BJ (cell line): ENCODE results near the gene ALK. TPM values are rescaled to one million over a fixed set of nuclear protein-coding genes. Genes with fewer than 3 reads are reported as not detected.

Experiments used
- CTCF ChIA-PET: fragments of 350-600 bp; formaldehyde crosslinking; extraction: SDS; loops from one replicate; lab custom pipeline; 2021; ENCODE audit warnings: antibody characterized with exemption, inconsistent platforms; lab: Yijun Ruan, JAX
- POLR2A ChIA-PET: fragments of 300-600 bp; sonication (Branson Sonifier 250); formaldehyde crosslinking; extraction: SDS; loops from one replicate; lab custom pipeline; 2021; ENCODE audit warnings: antibody characterized with exemption; lab: Charles Lee
- DNase-seq: peaks from one replicate; pipeline ENCODE4 v3.0.0-alpha.2; 2011; ENCODE audit warnings: low read depth
- H3K27me3 ChIP-seq: 2 replicates; pipeline ENCODE4 v1.6.0; 2011; ENCODE audit warnings: low read length; ENCODE audit not compliant: control insufficient read depth, insufficient read depth
- H3K36me3 ChIP-seq: 2 replicates; pipeline ENCODE4 v1.5.1; 2011; ENCODE audit warnings: low read length; ENCODE audit not compliant: control insufficient read depth, insufficient read depth
- H3K4me3 ChIP-seq: 2 replicates; pipeline ENCODE4 v1.5.1; 2011; ENCODE audit warnings: low read depth, mild to moderate bottlenecking, control low read depth, low read length
- polyA plus RNA-seq: library from polyadenylated mRNA; depleted of rRNA; stranded (reverse); fragments of >200 nt; gene quantifications from 2 replicates; pipeline ENCODE4 v1.2.3, GENCODE V29; 2011
- TF ChIP-seq, protein P1 (sequence below): IDR thresholded peaks from 2 replicates; pipeline ENCODE4 v1.5.1; 2011; ENCODE audit warnings: low read depth, mild to moderate bottlenecking, control low read depth, inconsistent platforms, low read length, moderate library complexity; ENCODE audit not compliant: insufficient read depth

Gene ALK
- polyA plus RNA-seq, 1 experiment: not detected

DNA sequence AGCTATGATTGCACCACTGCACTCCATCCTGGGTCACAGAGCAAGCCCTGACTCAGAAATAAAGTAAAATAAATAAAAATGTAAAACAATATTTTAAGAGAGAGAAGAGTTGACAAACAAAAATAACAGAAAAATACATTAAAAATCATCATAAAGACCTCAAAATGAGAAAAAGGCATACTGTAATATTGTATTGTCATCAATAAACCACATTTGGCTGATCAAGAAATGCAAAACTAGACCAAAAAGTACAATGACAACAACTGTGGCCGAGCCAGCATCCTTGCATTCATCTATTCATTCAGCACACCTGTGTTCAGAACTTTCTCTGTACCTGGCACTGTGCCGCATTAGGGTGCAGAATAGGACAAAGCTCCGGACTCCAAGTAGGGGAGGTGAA is 121.8 kb downstream of the ALK start:
- DNase-seq: no peak
- no peaks in the 10 kb centered on the region for H3K36me3 ChIP-seq
- peaks cover 1% of the 10 kb centered on the region for H3K27me3 ChIP-seq
- POLR2A ChIA-PET: no interaction called here
- CTCF ChIA-PET: no interaction called here
- TF ChIP-seq, protein P1, sequence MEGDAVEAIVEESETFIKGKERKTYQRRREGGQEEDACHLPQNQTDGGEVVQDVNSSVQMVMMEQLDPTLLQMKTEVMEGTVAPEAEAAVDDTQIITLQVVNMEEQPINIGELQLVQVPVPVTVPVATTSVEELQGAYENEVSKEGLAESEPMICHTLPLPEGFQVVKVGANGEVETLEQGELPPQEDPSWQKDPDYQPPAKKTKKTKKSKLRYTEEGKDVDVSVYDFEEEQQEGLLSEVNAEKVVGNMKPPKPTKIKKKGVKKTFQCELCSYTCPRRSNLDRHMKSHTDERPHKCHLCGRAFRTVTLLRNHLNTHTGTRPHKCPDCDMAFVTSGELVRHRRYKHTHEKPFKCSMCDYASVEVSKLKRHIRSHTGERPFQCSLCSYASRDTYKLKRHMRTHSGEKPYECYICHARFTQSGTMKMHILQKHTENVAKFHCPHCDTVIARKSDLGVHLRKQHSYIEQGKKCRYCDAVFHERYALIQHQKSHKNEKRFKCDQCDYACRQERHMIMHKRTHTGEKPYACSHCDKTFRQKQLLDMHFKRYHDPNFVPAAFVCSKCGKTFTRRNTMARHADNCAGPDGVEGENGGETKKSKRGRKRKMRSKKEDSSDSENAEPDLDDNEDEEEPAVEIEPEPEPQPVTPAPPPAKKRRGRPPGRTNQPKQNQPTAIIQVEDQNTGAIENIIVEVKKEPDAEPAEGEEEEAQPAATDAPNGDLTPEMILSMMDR: no peak
- no peak overlapping the region for H3K4me3 ChIP-seq

DNA sequence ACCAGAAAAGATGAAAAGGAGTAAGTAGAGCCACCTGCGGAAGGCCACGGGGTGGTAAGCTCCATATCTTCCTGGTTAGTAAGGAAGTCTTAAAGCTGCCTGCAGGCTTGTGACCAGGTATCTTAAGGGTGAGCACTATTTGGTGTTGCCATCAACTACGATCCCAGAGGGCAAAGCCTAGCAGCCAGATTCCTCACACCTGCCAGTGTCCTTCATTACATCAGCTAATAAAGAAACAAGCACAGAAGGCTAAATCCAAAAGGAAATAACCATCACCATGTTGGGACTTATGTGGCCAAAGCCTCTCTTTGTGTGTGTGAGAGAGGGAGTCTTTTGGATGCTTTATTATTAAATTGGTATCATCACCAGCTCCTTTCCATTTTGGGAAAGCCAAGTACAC is 123.5 kb downstream of the ALK start:
- H3K4me3 ChIP-seq: no peak overlapping the region

DNA sequence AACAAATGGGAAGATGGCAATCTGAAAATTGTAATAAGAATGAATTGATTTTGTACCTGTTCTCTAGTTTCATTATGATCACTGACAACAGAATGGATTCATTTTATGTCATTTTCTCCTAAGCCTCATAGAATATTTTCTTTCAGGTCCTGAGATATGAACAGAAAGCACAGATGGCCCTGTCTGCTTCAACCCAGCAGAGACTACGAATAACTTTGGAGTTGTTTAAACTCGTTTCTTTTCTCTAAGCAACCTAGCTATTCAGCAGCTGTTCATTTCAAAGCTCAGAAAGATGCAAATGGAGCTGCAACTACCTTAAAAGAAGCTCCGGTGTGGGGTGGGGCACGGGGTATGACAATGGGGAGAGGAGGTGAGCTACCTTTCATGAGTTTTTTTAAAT is 124.9 kb downstream of the ALK start:
- CTCF ChIA-PET: interaction anchor here (0.6 kb wide), 1 partner anchor 487 kb away, joined by 3 read pairs; no protein-coding TSS in a partner anchor

More for the DNA sequence above, 123.5 kb downstream of the ALK start:
- no peak for DNase-seq
- TF ChIP-seq, protein P1: no peak
- Histone ChIP-seq H3K36me3 (no peaks in the 10 kb centered on the region), H3K27me3 (peaks cover 1% of the 10 kb centered on the region)
- ChIA-PET POLR2A (no interaction called here), CTCF (interaction anchor here (0.6 kb wide), 1 partner anchor 73 kb away, joined by 3 read pairs; no protein-coding TSS in a partner anchor)

DNA sequence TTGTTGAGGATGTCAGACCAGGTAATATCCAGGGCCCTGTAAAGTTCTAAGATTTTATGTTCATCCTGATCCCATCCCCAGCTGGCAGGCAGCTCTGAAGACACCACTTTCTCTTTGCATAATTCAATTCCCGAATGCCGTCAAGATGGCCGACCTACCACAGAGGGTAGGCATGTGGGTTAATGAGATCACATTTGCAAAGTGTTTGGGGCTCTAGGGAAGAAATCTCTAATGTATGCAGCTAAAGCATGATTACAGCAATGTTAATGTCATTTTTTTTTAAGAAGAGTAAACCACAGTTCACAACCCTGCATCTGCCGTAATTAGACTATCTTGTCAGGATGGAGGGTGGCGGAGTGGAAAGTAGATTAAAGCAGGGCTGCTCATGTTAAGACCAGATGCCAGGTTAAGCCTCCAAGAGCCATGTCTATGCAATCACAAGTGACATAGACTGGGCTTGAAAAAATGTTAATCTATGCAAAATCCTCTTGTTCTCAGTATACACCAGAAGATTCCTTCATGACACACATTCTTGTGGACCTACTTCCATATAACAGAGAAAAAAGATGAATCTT is 131.4 kb downstream of the ALK start:
- H3K4me3 ChIP-seq: no peak overlapping the region
- POLR2A ChIA-PET: no interaction called here
- TF ChIP-seq, protein P1: no peak
- no peaks in the 10 kb centered on the region for H3K27me3 ChIP-seq
- CTCF ChIA-PET: no interaction called here
- no peaks in the 10 kb centered on the region for H3K36me3 ChIP-seq
- DNase-seq: no peak

More for the DNA sequence above, 124.9 kb downstream of the ALK start:
- POLR2A ChIA-PET: no interaction called here
- no peaks in the 10 kb centered on the region for H3K36me3 ChIP-seq
- TF ChIP-seq, protein P1: no peak
- H3K4me3 ChIP-seq: no peak overlapping the region
- no peak for DNase-seq
- H3K27me3 ChIP-seq: peaks cover 1% of the 10 kb centered on the region

DNA sequence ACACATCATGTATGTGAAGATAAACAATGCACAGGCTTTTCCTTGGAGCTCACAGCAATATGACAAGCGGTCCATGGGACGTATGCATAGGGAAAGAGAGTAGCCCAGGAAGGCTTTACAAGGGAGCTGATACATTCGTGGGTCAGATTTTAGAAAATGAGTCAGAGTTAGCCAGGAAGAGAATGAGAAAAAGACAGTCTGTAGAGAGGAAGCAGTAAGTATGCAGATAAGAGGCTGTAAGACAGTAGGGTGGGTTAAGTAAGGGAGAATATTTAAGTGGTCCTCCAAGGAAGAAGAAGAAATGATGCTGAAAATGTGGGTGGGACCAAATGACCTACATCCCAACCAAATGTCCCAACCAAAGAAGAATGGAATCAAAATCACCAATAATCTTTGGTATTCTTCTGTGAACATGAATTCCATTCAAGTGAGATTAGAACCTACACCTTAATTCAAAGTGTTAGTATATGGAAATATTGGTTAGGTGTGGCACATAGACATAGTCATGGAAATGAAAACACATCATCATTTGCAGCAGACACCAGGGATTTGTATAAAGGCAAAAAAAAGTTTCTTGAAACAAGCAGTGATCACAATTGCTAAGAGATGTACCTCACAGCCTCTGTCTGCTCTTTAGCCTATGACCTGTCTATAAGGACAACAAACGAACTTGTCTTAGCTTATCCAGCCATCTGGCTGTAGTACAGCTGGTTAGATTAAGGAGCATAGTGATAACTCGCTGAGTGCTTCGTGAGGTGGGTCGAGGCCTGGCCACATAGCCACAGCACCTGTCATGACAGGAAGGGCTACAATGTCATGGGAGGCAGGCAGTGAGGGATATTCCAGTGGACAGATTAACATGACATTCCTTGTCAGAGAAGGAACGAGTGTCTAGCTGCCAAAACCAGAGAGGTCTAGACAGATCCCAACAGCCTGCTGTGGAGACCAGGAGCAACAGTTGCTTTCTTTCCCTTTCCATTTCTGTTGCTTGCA is 133.6 kb downstream of the ALK start:
- CTCF ChIA-PET: no interaction called here
- Histone ChIP-seq H3K36me3 (no peaks in the 10 kb centered on the region), H3K27me3 (no peaks in the 10 kb centered on the region), H3K4me3 (no peak overlapping the region)
- POLR2A ChIA-PET: no interaction called here
- TF ChIP-seq, protein P1: no peak
- DNase-seq: no peak
